SHP77 (cell line): ENCODE data around the gene ACSS1.

ENCODE experiments used
- DNase-seq, 2 experiments: peaks; one replicate each; lab custom pipeline; 2025; lab: John Stamatoyannopoulos, UW

Gene ACSS1

DNA sequence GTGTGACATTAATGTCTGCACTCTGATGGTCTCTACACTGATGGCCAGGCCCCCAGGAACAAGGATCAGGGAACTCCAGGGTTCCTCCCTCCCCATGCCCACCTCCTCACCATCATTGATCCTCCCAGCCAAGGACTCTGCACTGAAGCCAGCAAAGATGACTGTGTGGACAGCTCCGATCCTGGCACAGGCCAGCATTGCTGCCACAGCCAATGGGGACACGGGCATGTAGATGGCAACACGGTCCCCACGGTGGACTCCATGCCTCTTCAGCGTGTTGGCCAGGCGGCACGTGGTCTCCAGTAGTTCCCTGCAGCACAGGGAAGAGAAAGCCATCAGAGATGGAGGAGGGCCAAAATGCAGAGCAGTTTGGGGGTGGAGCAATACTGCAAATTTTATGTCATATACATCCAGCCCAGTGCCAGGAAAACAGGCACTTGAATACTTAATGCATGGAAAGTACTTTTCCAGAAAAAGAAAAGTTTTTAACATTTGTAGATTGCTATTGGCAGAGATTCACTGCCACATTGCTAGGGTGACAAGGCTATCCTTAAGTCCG, 27.2 kb downstream of the ACSS1 start:
- DNase-seq: no peak

DNA sequence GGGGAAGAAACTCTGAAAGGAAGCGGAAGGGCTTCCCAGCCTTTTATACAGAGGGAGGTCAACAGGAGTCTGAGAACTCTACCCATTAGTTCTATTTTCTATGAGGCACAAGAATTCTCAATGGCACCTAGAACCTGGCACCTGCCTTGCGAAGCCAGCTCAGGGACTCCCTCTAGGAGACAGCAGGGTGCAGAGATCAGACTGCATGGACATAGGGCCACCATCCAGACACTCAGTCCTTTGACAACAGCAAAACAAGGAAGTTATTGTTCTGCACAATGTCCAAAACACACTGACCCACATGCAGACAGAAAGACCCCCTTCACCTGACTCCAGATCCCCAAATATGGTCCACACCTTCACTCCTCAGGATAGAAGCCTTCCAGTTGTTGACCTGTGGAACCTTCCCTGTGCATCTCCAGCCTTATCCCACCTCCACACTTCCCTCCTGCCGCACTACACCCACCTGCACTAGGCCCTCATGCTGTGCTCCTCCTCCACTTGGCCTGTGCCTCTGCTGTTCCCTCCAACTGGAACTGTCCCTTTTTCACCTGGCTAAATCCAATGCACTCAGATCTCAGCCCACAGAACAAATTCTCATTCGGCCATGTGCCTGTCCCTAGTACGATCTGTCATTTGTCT, 27.8 kb downstream of the ACSS1 start:
- no peak for DNase-seq

DNA sequence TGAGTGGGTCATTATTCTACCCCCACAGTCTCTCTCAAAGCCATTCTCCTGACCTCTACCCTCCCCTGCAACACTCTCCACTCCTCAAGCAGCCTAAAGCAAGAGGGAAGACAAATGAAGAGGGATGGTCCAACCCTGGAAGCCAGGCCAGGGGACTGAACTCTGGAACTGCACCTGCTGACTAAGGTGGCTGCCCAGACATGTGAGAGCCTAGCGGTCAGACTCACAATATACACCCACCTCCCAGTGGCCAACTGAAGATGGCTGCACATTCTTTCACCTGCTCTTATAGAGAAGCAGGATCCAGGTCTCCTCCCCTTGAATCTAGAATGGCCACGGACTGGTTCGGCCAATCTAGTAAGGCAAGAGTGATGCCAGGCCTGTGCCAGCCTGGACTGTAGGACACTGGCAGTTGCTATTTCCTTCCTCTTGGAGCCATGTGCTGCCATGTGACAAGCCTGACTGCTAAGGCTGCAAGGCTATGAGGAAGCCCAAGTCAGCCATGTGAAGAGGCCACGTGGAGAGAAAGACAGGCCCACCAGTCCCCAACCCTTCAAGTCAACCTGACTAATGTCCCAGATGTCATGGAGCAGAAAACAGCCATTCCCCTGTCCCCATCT, 31.8 kb downstream of the ACSS1 start:
- DNase-seq: no peak

DNA sequence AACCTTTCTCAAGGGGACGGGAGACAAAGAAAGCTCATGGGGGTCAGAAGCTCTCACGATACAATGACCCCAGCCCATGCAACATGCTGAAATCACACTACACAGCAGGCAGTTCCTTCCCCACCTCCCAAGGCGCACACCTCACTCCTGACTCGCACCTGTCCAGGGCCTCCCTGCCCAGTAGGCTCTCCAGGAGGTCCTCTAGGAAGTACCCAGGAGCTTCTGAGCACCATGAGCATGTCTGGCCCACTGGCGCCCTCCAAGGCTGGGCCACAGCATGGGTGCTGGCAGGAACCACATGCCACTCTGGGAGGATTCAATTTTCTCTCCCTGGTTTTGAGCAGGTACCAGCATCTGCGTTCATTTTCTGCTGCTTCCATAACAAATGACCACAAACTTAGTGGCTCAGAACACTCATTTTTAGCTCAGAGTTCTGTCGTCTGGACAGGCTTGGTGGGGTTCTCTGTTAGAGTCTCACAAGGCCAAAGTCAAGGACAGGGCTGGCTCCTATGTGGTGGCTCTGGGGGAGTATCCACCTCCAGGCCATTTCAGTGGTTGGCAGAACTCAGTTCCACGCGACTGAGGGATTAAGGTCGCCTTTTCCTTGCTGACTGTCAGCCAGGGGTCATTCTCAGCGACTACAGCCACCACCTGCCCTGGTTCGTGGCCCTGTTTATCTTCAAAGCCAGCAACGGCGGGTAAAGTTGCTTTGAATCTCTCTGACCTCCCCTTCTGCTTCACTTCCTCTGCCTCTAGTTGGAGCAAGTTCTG, 32.7 kb downstream of the ACSS1 start:
- DNase-seq: no peak

DNA sequence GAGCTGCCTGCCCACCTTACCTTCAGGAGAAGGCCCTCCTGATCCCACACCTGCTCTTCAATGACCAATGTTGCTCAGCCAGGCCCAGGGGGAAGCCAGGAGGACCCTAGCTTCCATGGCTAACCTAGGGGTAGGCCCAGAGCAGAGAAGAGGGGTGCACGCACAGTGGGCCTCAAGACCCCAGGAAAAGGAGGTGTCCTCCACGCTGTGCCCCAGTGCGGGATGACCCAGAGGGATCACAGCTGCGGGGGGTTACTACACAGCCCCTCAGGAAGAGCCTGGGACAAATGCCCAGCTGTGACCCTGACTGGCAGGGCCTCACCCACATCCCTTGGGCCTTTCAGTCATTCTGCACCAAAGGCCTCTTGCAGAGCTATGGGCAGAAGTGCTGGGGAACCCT, 33.8 kb downstream of the ACSS1 start:
- DNase-seq: no peak

DNA sequence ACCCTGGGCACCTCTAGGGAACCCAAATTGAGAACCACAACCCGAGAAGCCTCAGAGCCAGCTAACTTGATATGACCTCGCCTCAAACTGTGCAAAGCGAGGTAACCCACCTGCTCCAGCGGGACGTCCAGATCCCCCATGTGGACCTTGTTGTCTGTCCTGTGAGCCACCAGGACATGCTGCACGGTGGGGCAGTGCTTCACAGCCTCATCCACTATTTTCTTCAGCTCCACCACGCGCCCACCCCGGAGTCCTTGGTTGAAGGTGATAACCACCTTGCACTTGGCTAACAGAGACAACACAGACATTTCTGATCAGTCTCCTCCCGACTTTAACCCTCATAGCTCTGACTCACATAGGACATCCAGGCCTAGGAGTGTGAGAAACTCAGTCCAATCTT, 34.6 kb downstream of the ACSS1 start:
- DNase-seq: no peak

DNA sequence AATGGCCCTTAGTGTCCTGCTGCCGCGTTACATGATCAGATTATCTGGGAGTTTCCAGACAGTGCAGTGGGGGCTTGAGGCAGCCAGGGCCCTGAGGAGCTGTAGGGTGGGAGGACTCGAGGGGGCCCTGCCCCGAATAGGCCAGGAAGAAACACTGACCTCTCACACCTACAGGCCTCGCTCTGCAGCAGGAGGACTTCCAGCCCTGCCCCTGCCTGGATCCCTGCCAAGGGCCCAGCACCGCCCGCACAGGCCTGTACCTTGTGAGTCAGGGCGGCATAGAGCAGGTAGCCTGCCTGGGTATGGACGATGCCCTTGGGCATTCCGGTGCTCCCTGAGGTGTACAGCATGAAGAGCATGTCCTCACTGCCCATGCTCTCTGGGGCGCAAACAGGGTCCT, 35.3 kb downstream of the ACSS1 start:
- DNase-seq: no peak

DNA sequence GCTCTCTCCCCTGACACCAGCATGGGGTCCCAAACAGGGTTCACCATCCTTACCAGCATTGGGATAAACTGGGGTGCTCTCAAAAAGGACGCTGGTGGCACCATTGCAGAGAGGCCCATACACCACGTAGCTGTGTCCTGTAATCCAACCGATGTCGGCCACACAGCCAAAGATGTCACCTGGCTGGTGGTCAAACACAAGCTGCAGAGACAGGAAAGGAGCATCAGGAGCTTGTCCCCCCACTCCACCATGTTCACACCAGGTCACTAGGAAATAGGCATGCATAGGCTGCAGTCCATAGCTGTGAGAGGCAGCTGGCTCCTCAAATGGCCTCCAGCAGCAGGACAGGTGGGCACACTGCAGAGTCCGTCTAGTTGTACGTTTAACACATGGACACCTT, 36.6 kb downstream of the ACSS1 start:
- no peak for DNase-seq

DNA sequence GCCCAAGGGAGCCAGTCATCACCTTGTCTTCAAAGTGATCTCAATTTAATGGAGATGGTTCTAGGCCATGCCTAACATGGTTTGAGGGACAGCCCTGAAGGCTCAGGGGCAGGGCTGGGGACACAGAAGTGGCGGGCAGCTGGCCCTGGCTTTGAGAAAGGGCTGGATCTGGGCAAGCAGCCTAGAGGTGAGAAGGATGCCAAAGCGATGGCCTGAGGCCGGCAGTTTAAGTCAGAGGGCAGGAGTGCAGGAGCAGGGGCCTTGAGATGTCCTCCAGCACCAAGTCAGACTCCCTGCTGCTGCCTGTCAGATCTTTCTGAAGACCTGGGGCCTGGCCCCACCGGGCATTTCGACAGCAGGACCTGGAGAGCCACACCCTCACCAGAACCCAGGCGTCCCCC, 37.0 kb downstream of the ACSS1 start:
- no peak for DNase-seq

DNA sequence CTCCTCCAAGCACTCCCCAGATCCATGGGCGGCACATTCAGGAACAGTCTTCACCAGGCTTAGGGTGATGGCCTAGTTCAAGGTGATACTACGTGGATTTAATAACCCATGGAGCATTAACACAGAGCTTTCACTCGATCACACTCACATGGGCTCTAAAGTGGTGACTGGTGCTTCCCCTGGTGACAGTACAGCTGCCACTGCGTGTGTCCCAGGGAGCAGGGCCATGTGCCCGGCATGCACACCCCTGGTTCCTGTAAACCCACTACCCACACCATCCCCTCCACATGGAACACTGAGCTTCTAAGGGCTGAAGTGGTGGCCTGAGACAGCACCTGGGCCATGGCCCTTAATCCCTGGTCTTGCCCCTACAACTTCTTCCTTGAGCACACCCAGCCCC, 37.6 kb downstream of the ACSS1 start:
- DNase-seq: no peak

DNA sequence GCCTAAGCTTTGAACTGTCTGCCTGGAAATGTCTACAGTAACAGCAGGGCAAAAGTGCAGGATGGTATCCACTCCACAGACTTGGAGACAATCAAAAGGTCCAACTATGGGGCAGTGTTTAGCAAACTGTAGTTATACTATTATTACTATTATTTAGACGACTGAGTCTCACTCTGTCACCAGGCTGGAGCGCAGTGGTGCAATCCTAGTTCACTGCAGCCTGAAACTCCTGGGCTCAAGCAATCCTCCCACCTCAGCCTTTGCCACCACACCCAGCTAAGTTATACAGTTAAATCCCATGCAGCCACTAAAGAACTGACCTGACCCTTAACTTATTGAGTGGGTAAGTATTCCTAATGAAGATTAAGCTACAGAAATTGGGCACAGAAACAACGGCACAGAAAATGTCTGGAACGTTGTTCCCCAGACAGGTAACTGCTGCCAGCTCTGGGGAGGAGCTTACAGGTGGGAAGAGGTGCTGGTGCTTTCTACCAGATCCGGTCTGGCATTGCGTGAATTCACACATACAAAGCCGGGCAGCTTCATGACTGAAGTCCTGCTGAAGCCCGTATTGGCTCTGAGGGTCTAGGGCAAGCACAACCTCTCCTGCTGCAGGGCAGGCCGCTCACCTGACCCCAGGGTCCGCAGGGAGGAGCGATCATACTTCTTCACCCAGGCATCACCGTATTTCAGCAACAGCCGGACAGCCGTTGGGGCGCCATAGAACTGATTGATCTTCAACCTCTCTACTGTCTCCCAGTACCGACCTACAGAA, 38.4 kb downstream of the ACSS1 start:
- DNase-seq: no peak

DNA sequence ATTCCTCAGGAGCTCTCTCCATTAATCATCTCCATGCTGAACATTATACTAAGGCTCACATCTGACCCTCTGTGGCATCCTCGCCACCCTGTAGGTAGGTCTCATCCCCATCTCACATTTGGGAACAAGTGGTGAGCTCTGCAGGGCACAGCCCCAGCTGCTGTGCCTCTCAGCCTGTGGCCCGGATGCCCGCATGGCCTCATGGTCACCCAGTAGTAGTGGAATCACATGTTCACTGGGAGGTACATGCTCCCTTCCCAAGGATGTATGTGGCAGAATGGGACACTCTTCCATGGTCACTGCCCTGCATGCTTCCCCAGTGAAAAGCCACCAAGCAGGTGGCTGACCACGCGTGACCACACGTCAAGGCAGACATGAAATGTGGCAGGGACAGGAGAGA, 39.1 kb downstream of the ACSS1 start:
- DNase-seq: no peak

DNA sequence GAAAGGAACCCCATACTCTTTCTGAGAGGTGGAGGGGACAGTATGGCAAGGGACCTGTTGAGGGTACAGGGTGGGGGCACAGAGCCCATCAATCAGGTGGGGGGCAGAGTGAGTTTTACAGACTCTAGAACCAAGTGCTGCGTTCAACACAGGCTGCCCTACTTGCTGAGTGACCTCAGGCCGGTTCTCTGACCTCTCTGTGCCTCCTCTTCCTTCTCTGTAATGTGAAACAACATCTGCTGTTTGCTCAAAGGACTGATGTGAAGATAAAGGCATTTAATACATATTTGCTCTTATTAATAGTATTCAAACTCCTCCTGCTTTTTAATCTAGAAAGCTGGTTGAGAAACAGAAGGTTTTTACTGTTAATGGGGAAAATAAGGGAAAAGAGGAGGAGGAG, 39.5 kb downstream of the ACSS1 start:
- no peak for DNase-seq

DNA sequence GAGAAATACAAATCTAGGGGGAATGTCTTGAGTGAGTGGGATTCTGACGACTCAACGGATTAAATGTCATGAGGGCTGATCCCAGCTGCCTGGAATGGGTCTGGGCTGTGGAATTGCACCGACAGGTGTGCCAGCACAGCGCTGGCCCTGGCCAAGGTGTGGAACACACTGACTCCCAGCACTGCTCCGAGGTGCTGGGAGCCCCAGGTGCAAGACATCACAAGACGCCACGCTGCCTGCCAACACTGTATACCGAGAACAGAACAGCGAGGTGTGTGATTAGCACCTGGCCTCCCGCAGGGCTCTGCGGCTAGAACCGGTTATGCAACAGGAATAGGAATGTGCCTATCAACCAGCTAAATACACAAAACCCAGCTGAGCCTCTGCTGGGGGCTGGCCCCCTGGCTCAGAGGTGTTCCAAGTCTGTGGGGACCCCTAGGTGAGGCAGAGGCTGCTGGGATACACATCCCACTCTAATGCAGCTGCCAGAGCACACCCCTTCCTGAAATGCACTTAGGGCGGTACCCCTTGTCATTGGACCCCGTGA, 40.6 kb downstream of the ACSS1 start:
- no peak for DNase-seq

DNA sequence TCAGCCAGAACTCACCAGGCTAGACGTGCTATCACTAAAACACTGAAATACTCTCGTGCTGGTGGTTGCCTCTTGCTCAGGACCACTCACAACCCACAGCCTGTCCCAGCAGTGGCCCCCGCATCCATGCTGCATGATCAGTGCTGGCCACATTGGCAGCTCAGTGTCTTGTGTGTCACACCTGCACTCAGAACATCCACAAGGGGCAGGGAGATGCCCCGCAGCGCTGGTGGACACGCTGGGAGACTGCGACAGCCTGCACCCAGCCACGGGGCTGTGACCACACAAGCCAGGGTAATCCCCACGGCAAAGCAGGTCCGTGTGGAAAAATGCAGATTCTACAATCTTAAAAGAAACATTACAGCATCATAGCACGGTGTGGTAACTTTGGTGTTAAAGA, 41.5 kb downstream of the ACSS1 start:
- DNase-seq: no peak

DNA sequence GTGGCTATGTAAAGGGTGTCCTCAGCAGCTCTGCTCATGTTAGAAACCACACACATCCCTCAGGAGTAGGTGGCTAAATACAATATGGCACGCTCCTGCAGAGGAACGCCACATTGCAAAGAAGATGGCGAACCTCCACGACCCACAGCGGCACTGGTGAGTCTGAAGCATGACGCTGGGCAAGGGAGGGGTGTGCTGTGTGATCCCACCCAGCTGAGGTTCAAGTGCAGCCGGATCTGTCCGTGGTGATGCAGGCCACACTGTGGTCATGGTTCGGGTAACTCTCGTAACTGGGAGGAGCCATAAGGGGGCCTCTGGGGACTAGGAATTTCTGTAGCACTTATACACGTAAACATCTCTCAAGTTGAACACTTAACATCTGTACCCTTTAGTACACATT, 42.0 kb downstream of the ACSS1 start:
- no peak for DNase-seq

DNA sequence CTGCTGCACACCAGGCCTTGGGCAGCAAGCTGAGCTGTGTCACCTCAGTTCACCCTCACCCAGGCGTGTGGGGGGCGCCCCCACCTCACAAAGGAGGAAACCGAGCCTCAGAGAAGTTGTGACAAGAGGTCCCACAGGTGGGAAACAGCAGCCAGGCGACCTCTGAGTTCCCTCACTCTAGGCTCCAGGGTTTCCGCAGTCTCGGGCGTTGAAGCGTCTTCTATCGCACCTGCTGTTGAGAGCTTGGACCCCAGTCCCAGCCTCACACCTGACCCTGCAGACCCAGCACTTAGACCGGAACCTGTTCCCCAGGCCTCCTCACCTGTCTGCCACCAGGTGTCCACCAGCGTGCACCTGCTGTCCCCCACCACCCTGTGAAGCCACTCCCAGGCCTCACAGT, 43.1 kb downstream of the ACSS1 start:
- DNase-seq: no peak

DNA sequence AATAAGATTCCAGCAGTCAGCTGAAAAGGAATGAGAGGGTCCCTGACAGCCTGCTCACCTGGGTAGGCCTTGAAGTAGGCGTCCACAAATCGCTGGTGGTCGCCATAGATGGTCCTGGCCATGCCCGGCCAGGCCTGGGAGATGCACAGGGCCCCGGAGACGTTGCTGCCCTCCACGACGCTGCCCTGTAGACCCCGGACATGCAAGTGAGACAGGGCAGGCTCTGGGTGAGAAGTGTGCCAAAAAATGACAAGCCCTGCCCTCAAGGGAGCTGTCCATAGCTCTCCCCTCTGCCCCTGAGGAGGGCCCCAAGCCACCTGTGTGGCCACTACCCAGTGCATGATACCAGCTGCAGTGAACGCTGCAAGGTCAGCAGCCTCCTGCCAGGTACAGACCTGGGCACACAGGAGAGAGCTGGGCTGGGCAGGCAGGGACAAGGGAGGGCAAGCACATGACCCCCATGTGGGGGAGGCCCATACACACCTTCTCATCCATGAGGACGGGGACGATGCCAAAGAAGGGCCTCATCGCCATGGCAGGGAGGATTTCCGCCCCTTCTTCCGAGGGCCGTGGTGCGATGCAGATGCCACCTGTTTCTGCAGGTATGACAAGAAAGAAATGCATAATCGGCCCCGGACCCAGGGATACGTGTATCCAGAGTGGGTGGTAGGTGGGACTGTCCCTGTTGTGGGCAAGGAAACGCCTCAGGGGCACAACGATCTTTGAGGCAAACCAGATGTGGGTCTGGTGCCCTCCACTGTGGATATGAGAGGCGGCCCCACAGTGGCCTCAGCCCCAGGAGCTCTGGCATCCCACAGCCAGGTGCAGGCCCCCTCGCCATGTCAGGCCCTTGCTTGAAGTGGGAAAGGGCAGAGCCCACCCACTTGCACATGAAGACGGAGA, 44.2 kb downstream of the ACSS1 start:
- DNase-seq: no peak

DNA sequence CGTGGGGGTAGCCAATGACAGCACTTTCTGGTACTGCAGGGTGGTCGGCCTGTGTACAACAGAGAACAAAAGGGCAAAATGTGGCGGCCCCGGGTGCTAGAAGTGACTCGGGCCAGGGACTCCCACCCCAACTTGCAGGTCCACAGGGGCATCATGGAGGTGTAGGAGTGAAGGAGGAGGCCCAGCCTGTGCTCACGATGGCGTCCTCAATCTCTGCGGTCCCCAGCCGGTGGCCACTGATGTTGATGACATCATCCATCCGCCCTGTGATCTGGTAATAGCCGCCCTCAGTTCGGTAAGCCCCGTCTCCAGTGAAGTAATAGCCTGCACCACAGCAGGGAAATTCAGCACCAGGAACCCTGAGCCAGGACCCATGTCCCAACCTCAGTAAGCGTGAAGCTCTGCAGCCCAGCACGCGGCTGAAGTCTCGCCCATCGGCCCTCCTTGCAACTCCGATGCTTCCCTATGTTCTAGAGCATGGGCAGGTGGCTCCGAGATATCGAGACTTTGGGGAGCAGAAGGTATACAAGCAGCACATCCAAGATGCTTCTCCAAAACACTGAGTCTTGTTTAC, 45.2 kb downstream of the ACSS1 start:
- DNase-seq: no peak

DNA sequence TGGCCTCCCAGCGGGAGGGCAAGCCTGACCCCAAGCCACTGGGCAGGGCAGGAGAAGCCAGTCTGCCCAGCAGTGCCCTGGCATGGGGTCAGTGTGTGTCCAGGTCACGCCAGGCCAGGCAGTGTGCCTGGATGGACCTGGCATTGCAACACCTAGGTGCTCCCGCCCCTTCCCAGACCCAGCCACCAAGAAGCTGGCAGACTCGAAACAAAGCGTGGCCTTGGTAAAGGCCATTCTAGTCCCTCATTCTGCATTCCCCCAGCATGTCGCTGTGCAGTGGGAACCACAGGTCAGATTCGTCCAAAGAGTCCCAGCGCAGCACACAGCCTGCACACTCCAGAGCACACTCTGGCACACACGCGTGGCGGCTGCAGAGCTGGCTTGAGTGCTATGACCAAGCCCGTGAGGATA, 46.1 kb downstream of the ACSS1 start:
- no peak for DNase-seq

DNA sequence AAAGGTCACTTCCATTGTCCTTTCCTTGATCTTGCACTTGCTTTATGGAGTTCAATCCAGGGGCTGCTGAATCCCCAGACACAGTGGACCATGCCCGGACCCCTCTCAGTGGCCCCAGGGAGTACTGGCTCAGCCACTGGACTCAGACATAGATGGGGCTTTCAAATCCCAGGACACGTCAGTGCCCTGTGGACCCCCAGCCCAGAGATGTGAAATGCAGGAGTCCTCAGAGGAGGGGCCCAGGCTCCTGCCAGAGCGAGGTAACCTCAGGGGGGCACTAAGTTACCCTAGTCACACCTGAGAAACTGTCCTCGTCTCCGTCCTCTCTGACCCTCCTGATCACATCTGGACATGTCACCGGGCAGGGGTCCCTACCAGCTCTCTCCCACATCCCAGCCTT, 46.7 kb downstream of the ACSS1 start:
- DNase-seq: no peak
